SU-DHL-6 (cell line): ENCODE results near the gene SLC39A3.

ENCODE experiments used
- H2AFZ ChIP-seq: fragments of 200-600 bp; sonication (generic); 2 replicates; pipeline ENCODE4 v1.6.1; 2014; ENCODE audit warnings: low read depth, mild to moderate bottlenecking, moderate library complexity, mixed read lengths, antibody characterized with exemption, low read length; ENCODE audit not compliant: severe bottlenecking
- H3F3A ChIP-seq: fragments of 200-600 bp; shearing (Covaris generic); 2 replicates; pipeline ENCODE4 v1.6.0; 2016; ENCODE audit warnings: antibody characterized with exemption, mild to moderate bottlenecking; ENCODE audit not compliant: insufficient read depth
- H3K27ac ChIP-seq: fragments of 200-600 bp; sonication (generic); 2 replicates; pipeline ENCODE4 v1.5.1; 2016; ENCODE audit warnings: low read depth, mild to moderate bottlenecking, low read length, moderate library complexity, mixed read lengths
- H3K27me3 ChIP-seq: fragments of 200-600 bp; sonication (generic), shearing (Covaris generic); 2 replicates; pipeline ENCODE4 v1.6.0; 2014; ENCODE audit warnings: mild to moderate bottlenecking, low read length
- H3K36me3 ChIP-seq: fragments of 200-600 bp; sonication (generic); 2 replicates; pipeline ENCODE4 v1.6.1; 2014; ENCODE audit warnings: mild to moderate bottlenecking, low read length, mixed read lengths
- H3K4me2 ChIP-seq: fragments of 300-600, 200-600 bp; shearing (Covaris generic), sonication (generic); 2 replicates; pipeline ENCODE4 v1.6.0; 2014; ENCODE audit warnings: low read length, low read depth, mild to moderate bottlenecking; ENCODE audit not compliant: poor library complexity, severe bottlenecking
- H3K4me3 ChIP-seq: fragments of 200-600 bp; sonication (generic); 2 replicates; pipeline ENCODE4 v1.5.1; 2014; ENCODE audit warnings: antibody characterized with exemption, low read length, mild to moderate bottlenecking, mixed read lengths; ENCODE audit not compliant: insufficient read depth, poor library complexity, severe bottlenecking
- H3K79me2 ChIP-seq: fragments of 200-600 bp; sonication (generic); 2 replicates; pipeline ENCODE4 v1.6.1; 2014; ENCODE audit warnings: mild to moderate bottlenecking, low read length, moderate library complexity; ENCODE audit not compliant: insufficient read depth
- H3K9ac ChIP-seq: fragments of 200-600 bp; sonication (generic); 2 replicates; pipeline ENCODE4 v1.7.0; 2014; ENCODE audit warnings: mild to moderate bottlenecking, low read length
- H3K9me2 ChIP-seq: fragments of 200-600 bp; sonication (generic); replicated peaks from 2 replicates; pipeline ENCODE4 v1.6.1; 2014; ENCODE audit warnings: low read length; ENCODE audit not compliant: insufficient read depth
- H3K9me3 ChIP-seq: fragments of 200-600 bp; sonication (generic); 2 replicates; pipeline ENCODE4 v1.6.1; 2014; ENCODE audit warnings: low read length, mixed read lengths; ENCODE audit not compliant: insufficient read depth
- H4K20me1 ChIP-seq: fragments of 200-600 bp; sonication (generic); 2 replicates; pipeline ENCODE4 v1.6.1; 2014; ENCODE audit warnings: low read depth, mild to moderate bottlenecking, antibody characterized with exemption, low read length, moderate library complexity, mixed read lengths
- EZH2phosphoT487 ChIP-seq: fragments of 200-600 bp; sonication (generic), shearing (Covaris generic); conservative IDR thresholded peaks from 2 replicates; pipeline ENCODE4 v1.6.1; 2018; ENCODE audit warnings: mild to moderate bottlenecking, antibody characterized with exemption, low read length, moderate library complexity, mixed read lengths
- TF ChIP-seq, protein P1 (sequence below): fragments of 200-600 bp; sonication (generic); IDR thresholded peaks from one replicate; pipeline ENCODE4 v1.5.1; 2017; ENCODE audit warnings: antibody characterized with exemption, mild to moderate bottlenecking, low read length, moderate library complexity; ENCODE audit not compliant: insufficient read depth, poor library complexity, severe bottlenecking

Gene SLC39A3

DNA sequence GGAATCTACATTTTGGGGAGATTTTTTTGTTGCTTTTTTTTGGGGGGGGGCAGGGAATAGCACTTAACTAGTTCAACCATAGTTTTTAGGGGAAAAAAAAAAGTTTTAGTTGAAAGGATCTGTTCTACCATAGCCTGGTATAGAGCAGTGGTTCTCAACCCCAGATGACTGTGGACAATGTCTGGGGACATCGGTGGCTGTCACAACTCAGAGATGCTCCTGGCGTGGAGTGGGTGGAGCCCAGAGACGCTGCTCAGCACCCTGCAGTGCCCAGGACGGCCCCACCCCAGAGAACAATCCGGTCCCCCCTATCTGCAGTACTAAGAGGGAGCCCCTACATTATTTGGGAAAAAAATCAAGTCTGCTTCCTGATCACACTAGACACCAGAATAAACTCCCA, 45.6 kb downstream of the SLC39A3 start:
- Histone ChIP-seq H4K20me1 (no peaks in the 10 kb centered on the region), H3K9ac (no peak overlapping the region), H3K27ac (no peak overlapping the region), H3K36me3 (no peaks in the 10 kb centered on the region), H3K9me2 (no peaks in the 10 kb centered on the region), H3F3A (peaks cover 9% of the 10 kb centered on the region), H3K9me3 (no peaks in the 10 kb centered on the region), H3K4me3 (no peak overlapping the region), H3K27me3 (no peaks in the 10 kb centered on the region), H3K79me2 (no peaks in the 10 kb centered on the region), H3K4me2 (no peak overlapping the region), H2AFZ (no peak overlapping the region)
- TF ChIP-seq, protein P1, sequence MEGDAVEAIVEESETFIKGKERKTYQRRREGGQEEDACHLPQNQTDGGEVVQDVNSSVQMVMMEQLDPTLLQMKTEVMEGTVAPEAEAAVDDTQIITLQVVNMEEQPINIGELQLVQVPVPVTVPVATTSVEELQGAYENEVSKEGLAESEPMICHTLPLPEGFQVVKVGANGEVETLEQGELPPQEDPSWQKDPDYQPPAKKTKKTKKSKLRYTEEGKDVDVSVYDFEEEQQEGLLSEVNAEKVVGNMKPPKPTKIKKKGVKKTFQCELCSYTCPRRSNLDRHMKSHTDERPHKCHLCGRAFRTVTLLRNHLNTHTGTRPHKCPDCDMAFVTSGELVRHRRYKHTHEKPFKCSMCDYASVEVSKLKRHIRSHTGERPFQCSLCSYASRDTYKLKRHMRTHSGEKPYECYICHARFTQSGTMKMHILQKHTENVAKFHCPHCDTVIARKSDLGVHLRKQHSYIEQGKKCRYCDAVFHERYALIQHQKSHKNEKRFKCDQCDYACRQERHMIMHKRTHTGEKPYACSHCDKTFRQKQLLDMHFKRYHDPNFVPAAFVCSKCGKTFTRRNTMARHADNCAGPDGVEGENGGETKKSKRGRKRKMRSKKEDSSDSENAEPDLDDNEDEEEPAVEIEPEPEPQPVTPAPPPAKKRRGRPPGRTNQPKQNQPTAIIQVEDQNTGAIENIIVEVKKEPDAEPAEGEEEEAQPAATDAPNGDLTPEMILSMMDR = no peak
- no peak for TF ChIP-seq EZH2phosphoT487

DNA sequence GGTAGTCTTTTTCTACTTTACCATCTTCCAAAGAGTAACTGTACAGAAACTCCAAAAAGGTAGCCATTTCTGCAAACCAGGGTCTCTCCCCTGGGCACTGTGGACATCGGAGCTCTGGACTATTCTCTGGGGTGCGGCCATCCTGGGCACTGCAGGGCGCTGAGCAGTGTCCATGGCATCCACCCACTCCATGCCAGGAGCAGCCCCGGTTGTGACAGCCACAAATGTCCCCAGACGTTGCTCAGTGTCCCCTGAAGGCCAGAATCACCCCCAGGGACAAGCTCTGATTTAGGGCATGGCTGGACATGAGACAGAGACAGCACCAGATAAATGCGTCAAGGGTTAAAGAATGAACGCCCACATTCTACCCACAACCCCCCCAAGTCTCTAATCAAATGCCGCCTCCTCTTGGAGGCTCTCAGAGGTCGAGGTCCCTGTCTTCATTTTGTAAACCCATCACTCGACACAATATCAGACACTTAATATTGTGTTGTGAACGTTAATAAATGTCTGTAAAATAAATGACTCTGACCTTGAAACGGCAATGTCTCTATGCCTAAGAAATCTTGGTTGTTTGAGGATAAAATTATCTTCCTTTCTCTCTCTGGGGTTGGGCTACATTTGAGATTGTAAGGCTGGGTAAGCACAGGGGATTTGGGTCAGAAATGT, 46.2 kb downstream of the SLC39A3 start:
- TF ChIP-seq, protein P1 = no peak

DNA sequence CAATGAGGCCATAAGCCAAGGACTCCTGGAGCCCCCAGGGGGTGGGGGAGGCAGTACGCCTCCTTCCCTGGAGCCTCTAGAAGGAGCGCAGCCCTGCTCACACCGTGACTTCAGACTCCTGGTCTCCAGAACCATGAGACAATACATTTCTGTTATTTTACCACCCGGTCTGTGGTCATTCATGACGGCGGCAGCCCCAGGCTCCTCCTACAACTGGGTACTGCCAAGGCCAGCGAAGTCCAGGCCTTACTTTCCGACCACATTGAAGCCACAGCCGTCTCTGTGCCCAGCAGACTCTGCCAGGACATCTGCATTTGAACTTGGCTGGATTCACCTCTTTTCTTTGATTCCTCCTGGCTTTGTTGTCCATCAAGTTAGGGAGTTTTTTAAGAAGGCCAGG, 47.9 kb downstream of the SLC39A3 start:
- no peak overlapping the region for H3K9ac ChIP-seq
- no peaks in the 10 kb centered on the region for H4K20me1 ChIP-seq
- H3K27ac ChIP-seq = no peak overlapping the region
- H3K27me3 ChIP-seq = no peaks in the 10 kb centered on the region
- H3K9me2 ChIP-seq = no peaks in the 10 kb centered on the region
- TF ChIP-seq, protein P1 = no peak
- no peak for TF ChIP-seq EZH2phosphoT487
- H3F3A ChIP-seq = no peaks in the 10 kb centered on the region
- no peaks in the 10 kb centered on the region for H3K36me3 ChIP-seq
- H3K4me3 ChIP-seq = no peak overlapping the region
- no peaks in the 10 kb centered on the region for H3K9me3 ChIP-seq
- no peak overlapping the region for H3K4me2 ChIP-seq
- H2AFZ ChIP-seq = no peak overlapping the region
- H3K79me2 ChIP-seq = no peaks in the 10 kb centered on the region

More for the DNA sequence above, 46.2 kb downstream of the SLC39A3 start:
- no peak overlapping the region for H3K9ac ChIP-seq
- no peak overlapping the region for H3K4me3 ChIP-seq
- no peak overlapping the region for H3K27ac ChIP-seq
- no peaks in the 10 kb centered on the region for H3K79me2 ChIP-seq
- no peak overlapping the region for H2AFZ ChIP-seq
- no peaks in the 10 kb centered on the region for H3K27me3 ChIP-seq
- H3K9me2 ChIP-seq = no peaks in the 10 kb centered on the region
- H3K9me3 ChIP-seq = no peaks in the 10 kb centered on the region
- H3F3A ChIP-seq = peaks cover 4% of the 10 kb centered on the region
- H3K36me3 ChIP-seq = no peaks in the 10 kb centered on the region
- H4K20me1 ChIP-seq = no peaks in the 10 kb centered on the region
- no peak overlapping the region for H3K4me2 ChIP-seq
